Amygdala (tissue), 56 donors: ENCODE measurements around the gene PHACTR1.

Source experiments
- DNase-seq, 56 donors: peaks; one replicate each; lab custom pipeline; 2025; lab: John Stamatoyannopoulos, UW

The PHACTR1 gene

DNA sequence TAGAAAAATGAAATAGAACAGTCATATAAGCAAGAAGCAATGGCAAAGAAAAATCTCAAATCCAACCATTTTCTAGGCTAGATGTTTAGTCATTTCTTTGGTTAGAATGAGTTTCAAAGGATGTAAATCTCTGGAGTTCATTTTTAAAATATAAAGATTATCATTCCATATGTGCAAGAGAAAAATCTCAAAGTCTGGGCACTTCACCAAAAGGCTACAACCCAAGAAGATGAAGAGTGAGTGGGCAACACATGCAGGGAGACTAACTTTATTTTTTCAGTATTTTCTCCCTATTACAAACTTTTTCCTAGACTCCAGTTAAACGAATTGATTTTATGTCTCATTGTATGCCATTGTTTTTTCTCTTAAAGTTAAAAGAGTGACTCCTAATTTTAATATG is 83.6 kb downstream of the PHACTR1 start:
- no peak for DNase-seq

DNA sequence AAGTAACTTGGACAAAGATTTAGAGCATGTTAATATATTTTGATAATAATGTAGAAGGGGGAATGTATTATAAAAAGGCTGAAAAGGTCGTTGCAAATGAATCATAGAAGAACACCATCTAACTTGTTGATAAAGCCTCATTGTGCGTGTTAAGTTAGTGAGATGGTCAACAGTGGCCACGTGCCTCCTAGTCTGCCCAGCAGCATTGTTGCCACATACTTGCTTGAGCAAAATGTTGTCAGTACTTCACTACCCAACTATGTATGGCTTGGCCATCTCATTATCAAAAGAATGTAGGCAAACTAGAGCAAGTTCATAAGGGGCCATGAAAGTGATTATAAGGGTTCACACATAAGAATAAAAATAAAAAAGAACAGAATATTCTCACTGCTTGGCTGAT is 84.6 kb downstream of the PHACTR1 start:
- DNase-seq, result no peak

DNA sequence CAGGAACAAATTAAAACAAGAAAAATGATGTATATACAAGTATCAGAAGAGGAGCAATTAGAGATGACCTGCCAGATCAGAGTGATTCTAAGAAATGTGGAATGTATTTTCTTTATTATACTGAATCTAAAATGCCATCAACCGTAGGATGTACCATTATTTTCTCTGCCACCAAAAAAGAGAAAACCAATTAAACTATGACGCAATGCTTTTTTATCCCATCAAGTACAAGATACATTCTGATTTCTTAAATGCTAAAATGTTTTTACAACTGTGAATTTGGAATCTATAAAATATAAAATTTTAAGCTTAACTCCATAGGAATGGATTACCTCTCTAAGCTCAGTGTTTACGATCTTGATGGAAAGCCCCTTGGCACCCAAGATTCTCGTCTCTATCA is 85.9 kb downstream of the PHACTR1 start:
- no peak for DNase-seq

DNA sequence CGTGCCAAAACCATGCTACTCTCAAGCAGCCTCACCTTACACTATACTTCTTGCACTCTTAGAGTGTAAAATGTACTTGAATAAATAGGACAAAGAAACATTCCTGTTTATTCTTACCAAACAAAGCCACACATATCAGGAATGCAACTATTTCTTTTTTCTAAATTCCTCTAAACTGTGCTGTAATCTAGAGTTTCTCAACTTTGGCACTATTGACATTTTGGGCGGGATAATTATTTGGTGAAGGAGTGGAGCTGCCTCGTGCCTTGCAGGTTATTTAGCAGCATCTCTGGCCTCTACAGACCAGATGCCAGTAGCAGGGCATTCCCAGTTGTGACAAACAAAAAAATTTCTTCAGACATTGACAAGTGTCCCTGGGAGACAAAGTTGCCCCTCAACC is 86.9 kb downstream of the PHACTR1 start:
- DNase-seq, result no peak

DNA sequence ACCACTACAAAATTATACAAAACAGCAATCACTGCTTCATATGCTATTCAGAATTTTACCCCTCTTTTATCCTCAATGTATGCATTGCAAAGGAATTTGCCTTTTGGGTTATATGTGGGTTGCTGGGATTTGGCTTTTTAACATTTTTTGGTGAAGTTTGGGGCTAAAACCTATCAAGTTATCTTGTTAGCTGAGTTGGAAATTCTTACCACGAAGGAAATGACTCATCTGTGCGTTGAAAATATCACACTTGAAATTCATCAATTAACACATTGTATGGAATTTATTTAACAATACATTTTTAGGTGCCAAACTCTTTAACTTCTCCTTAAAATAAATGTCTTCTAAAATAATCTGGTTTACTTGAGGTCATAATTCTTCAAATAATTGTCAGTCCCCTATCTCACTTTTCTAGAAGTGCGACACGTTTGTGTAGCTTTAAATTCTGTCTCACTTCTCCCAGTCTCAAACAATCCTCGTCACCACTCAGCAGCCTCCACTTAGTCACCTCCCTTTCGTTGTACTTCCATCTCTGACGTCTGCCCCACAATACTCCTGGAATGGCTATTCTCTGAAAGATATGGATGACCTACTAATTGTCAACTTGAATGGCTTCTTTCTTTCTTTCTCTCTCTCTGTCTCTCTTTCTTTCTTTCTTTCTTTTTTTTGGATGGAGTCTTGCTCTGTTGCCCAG is 88.5 kb downstream of the PHACTR1 start:
- DNase-seq, result no peak

DNA sequence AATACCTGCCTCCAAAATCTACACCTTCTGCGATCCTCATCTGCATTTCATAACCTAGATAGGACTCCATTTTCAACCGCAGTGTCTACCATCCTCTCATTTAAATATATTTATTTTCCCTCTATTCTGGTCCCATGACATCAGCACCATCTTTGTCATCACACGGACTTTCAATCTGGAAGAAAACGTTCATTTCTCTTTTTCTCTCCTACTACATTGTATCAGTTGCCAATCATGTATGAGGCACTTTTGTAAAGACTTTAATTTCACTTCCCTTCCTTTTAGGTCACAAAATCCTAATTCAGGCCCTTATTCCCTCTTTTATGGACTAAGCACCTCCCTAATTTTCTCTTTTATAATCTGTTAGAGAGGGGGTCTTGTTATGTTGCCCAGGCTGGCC is 89.6 kb downstream of the PHACTR1 start:
- no peak for DNase-seq

DNA sequence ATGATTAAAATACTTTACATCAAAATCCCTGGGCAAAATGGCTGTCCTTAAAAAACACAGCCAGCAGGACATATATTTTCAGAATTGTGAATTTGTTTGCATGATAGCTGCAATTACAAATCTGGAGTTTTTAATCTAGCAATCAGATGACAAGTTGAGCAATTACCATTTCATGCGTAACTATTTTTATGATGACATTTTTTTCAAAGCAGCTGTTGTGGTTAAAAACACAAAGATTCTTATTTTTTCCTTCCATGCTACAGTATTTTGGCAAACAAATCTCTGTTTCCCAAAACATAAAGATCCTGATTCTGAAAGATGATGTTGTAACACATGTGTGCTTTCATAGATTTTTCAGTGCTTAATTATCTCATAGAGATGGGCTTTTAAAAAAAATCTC is 90.2 kb downstream of the PHACTR1 start:
- DNase-seq, result no peak

DNA sequence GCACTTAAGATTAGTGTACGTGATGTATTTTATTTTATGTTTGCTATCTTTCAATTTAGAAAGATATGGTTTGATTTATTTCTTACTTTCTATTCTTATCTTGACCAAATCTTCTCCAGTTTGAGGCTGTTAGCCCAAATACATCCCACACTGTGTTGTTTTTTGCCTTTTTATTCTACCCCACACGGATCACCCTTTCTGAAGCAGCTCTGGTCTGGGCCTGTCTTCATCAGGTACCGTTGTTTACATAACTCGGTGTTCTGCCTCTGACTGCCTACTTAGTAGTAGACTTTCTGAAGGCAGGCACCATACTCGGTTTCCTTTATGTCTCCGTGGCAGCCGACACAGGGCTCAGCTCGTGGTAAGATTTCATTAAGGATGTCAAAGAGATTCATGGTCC is 95.0 kb downstream of the PHACTR1 start:
- no peak for DNase-seq

DNA sequence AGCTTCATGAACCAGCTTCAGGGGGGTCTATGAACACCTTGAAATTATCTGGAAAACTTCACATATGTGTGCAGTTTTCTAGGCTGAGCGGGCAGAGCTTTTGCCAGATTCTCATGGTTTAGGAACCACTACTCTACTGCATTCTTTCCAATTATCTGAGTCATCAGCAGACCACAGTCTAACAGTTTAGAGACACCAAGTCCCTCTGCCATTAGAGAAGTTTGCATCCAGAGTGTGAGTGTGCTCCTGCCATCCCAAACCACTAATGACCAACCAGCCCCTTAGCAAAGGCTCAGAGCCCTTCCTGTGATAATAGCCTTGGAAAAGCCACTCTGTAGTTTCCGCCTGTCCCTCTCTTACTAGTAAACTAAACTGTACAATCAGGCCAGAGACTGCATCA is 96.8 kb downstream of the PHACTR1 start:
- DNase-seq, result no peak

DNA sequence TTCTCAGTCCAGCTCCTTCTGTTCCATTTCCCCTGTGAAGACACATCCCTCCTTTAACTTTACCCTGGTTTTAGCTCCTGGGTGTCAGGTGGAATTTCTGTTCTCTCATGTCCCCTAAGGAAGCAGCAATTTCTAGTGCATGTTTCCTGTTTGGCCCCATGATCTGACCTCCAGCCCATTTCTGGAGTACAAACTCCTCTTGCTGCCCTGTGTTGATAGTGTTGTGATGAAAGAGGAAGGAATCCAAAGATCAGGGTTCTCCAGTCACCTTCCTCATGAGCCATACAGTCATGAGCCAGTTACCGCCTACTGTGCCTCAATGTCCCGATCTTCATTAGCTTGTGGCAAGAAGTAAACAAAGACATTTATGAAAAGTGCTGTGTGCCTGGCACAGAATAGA is 97.4 kb downstream of the PHACTR1 start:
- DNase-seq, result no peak

DNA sequence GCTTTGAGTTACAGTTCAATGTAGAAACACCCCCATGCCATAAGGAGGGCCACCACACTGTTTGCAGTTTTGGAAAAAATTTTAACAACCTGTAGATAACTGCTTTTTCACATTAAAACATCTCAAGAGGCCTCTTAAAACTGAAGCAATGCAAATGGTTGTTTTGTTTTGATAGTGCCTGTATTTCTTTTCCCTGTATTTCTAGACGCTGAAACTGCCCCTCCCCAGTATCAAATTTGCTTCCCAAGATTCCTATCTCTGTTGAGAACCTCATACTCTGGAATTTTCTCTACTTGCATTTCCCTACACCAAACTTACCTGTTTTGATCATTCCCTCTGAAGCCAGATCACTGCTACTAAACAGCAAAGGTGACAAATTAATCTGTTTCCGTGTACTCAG is 98.5 kb downstream of the PHACTR1 start:
- DNase-seq, result no peak

DNA sequence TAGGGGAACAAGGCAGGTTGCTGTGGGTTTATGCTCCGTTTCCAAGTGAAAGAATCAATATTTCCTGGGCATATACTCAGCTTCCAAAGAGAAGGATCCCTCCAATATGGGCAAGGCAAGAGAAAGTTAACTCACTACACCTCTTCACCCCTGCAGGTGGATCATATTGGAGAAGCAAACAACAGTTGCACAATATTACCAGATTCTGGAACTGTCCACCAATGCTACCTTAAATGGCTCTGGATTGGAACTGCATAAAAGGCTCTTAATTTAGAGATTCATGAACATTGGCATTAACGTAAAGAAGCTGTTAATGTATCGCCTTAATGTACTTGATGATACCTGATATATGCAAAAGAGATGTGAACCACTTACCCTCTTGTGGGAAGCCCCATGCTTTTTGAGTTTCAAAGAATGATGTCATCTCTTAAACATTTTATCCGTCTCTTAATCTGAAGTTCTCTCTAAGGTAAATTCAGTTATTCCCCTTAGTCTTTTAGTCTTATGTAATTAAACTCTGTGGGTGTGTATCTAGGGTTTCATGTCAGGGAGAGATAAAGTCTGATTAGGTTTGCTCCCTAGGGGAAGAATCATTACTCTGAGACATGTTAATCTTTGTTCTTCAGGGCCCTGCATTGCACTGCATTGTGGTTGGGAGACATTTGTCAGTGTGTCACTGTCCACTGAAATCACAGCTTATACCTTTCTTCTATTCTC is 99.5 kb downstream of the PHACTR1 start:
- no peak for DNase-seq

DNA sequence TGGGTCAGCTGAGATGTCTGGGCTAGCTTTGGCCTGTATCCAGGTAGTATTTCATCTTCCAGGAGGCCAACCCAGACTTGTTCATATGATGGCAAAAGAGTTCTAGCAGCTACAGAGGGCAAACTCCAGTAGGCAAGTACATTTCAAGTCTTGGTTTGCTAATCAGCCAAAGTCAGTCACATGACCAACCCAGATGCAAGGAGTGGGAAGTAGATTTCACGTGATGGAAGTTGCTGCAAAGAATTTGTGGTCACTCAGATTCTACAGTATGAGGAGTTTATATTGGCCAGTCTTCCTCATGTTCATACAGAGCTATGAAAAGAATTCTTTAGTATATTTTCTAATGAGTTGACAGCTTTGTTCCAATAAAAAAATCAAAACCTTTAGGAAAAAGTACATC is 101.8 kb downstream of the PHACTR1 start:
- DNase-seq, result no peak

DNA sequence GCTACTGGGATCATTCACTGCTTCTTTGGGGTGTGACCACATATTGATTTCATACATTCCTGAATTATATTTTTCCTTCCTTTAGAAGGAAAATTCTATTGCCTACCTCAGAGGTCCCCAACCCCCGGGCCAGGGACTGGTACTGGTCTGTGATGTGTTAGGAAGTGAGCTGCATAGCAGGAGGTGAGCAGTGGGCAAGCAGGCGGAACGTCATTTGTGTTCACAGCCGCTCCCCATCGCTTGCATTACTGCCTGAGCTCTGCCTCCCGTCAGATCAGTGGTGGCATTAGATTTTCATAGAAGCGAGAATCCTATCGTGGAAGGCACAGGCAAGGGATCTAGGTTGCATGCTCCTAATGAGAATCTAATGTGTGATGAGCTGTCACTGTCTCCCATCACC is 107.3 kb downstream of the PHACTR1 start:
- DNase-seq, result no peak

DNA sequence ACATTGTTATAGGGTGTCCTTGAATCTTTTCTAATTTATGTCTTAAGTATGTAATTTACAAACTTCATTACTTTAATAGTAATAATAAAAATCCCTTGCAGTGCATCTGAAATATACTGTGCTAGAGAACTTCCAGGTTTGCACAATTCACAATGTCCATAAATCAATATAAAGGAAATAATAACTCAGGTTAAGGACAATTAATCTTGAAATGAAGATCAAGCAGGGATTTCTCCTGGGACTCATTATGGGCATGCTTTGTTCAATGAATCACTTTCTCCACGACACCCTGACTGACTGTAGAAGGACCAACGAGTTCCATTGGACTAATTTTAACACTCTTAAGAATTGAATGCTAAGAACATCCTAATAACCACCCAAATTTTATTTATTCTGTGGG is 110.0 kb downstream of the PHACTR1 start:
- DNase-seq, result no peak

DNA sequence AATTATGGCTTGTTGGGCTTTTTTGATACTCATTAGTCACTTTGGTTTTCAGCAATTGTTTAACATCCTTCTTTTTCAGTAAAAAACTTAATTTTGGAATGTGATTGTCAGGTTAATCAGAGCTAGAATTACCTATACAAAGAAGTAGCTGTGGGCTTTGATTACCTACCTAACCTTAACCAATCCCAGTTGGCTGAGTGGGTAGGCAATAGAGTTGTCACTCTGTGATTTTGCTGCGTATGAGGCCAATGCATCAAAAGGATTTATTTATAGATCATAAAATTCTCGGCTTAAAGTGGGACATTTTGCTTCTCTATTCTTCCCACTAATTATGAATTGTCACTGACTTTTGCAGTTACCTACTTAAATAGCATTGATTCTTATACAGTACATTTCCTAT is 111.4 kb downstream of the PHACTR1 start:
- no peak for DNase-seq

DNA sequence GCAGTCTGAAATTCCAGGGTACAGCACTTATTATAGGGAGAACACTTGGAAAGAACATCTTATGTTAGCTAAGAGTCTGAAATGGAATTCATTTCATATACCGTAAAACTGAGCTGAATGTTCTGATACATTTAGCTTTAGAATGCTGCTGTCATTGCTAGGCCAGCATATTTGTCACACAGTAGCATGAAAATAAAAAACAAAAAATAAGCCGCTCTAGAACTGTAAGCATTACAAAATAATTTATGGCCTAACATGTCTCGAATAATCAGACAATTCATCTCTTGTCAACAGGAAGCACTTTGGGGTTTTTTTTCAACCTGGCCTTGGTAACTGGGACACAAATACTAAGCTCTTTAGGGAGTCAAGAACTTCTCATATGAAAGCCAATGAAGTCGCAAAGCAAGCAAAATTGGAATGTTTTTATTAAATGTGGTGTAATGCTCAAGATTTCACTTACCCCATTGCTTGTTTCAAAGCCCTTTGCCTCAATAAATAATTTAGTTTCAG is 115.7 kb downstream of the PHACTR1 start:
- DNase-seq, result no peak

DNA sequence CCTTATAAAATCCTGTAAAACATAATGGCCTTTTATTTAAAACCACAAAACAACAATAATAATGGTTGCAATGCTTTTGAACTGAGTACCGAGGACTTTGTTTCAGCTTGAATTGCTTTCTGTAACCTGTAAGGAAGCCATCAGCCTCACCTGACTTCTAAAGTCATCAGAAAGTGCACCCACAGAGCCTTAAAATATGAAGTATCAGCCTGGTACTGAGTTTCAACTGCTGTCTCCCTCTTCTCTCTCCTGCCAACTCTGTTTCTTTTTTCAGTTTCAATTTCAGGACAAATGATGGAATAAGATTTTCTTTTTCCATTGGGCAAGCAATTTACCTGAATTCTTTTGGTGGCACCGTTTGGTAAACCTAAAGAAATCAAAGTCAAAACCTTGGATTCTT is 119.4 kb downstream of the PHACTR1 start:
- DNase-seq, result no peak

DNA sequence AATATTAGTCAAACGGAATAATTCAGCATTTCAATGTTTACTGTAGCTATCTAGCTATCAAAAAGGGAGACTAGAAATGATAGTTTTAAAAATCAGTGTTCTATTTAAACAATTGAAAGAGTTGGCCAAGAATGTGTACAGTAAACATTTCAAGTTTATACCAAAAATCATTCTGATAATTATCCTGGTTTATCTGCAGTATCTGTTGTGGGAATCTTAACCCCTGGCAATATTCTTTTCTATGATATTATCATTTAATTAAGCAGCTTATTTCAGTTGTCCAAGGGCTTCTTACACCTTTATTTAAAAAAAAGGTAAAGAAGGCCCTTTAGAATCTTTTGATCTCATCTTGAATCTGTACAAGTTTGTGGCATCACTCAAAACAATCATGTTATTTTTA is 125.1 kb downstream of the PHACTR1 start:
- DNase-seq, result no peak

DNA sequence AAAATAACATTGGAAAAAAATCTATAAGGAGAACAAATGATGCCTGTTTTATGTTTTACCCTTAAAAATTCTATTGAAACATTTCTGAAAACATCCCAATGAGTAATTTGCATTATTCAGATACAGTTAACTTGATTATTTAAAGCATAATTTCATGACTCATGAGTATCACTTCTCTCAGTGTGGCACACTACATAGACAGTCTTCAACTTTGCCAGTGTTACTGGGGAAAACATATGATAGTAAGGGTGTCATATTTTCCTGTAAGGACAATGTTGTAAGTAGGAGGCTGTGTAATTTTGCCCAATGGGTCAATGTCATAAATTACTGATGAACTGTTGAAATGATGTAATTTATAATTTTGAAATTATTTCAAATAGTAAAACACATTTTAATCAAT is 125.5 kb downstream of the PHACTR1 start:
- no peak for DNase-seq

DNA sequence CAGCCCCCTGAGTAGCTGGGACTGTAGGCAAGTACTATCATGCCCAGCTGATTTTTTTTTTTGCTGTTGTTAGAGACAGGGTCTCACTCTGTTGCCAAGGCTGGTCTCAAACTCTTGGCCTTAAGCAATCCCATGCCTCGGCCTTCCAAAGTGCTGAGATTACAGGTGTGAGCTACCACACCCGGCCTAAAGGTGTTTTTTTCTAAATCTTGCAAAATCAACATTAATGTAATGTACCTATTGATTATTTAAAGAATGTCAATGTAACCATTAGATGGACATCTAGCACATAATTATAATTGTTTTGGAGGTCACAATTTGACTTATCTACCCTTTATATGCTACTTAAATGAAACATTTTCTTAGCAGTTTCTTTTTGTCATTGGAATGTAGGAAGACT is 126.1 kb downstream of the PHACTR1 start:
- no peak for DNase-seq
